Fibroblast of skin of right biceps (primary cell): Measurements from ENCODE around the gene WDR20.

Source experiments
- DNase-seq: peaks from one replicate; pipeline ENCODE4 v3.0.0-alpha.2; 2013

WDR20 gene

GRCh38 chr14:102222009-102222575 is 82.4 kb downstream of the WDR20 start:
- DNase-seq = no peak

DNA sequence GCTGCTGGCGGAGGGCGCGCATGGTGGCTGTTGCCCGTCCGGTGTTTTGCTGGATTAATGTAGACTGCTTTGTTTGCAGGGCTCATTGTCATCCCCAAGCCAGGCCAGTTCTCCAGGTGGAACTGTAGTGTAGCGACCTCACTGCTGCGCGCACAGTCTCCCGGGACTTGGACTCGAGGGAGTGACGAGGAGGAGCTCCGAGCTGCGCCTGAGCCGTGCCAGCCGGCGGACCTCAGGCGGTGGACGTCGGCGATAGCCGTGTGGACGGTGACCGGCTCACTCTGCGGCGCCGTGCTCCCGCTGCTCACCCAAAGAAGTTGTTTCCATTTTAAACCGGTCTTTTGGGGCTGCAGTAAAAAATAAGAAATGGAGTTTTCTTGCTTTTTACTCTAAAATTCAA is 83.1 kb downstream of the WDR20 start:
- DNase-seq = no peak

GRCh38 chr14:102223682-102224081 is 84.0 kb downstream of the WDR20 start:
- no peak for DNase-seq

- DNase-seq = no peak
Measured at GRCh38 chr14:102225386-102225785, 85.7 kb downstream of the WDR20 start.

GRCh38 chr14:102225936-102226335 is 86.2 kb downstream of the WDR20 start:
- no peak for DNase-seq

DNA sequence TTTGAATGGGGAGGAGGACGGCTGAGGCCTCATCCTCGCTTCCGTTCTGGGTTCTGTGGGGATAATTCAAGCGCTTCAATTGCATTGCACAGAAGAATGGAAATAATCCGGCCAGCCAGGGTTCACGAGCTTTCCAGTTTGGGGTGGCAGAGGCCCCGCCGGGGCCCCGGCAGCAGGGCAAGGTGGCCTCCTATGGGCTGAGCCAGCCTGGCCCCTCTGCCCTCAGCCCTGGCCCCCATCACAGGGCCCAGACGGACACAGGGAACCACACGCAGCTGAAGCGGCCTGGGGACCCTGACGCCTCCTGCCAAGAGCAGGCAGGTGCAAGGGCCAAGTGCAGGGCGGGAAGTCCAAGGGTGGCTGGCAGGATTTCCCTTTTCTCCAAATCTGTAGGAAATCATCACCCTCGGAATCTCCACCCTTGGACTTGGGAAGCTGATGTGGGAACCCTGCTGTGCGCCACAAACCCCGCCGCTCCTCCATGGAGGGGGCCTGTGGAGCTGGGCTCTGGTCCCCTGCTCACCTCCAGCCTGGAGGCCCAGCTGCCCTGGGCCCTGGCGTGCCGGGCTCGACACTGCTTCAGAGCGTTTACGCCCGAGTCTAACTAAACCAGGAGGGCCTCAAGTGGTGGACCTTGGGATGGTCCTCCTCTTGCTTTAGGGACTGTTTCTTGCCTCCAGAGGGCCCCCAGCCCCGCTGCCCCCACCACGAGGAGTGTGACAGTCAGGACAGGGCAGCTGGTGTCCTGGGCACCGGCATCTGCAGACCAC is 86.8 kb downstream of the WDR20 start:
- DNase-seq = no peak

- DNase-seq = no peak
Measured at GRCh38 chr14:102227184-102227964, 87.7 kb downstream of the WDR20 start.

- DNase-seq = no peak
Measured at GRCh38 chr14:102229071-102229738, 89.5 kb downstream of the WDR20 start.

GRCh38 chr14:102229739-102230092 is 90.0 kb downstream of the WDR20 start:
- no peak for DNase-seq

DNA sequence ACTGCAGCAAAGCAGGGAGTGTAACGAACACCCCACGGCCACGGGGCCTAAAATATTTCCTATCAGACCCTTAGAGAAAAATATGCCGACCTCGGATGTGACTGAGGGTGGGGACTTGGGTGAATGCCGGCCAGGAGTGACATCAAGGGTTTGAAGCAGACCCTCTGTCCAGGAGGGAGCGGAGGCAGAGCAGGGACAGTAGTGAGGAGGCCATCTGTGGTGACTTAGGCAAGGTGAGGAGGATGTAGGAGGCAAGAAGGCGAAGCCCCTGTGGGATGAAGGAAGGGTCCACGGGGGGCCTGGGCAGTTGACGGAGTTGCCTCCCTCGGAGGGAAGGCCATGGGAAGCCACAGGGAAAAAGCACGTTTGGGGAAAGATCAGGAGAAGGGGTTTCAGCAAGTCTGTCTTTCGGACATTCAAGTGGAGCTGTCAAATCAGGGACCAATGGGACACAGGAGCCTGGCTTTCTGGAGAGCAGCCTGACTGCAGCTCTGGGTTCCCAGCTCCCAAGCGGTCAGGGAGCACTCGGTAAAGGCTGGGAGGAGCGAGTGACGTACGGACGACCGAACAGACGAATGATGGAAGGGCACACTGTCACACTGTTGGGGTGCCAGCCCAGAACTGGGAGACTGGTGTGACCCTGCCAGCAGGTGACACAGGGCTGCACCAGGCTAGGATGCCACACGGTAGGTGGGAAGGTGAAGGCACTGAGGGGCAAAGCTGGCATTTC is 90.9 kb downstream of the WDR20 start:
- DNase-seq = no peak

- DNase-seq = no peak
Measured at GRCh38 chr14:102231476-102232347, 92.0 kb downstream of the WDR20 start.

DNA sequence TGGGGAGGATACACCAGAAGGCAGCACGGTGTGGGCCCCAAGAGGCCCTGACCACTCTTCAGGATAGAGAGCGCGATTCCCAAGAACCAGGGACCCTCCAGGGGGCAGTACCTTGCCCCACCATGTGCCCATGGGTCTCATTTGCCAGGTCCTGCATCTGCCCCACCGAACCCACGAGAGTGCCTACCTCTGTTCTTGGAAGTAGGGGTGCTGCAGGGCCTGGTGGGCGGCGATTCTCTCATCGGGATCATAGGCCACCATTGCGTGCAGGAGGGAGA is 92.6 kb downstream of the WDR20 start:
- no peak for DNase-seq

DNA sequence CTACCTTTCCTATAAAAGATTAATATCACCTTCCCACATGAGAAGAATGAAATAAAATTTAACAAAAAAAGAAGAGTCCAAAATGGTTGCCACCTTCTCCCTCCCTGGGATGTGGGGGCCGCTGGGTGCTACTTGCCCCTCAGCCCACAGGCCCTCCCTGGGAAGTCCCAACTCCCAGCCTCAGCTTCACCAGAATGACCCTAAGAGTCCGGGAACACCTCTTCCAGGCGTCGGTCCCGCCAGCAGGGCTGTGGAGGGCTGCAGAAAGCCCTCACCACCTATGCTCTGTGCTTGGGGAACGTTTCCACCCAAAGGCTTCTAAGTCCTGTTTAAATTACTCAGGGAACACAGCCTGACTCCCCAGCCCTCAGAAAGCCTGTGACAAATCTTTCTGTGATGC is 93.4 kb downstream of the WDR20 start:
- no peak for DNase-seq

- DNase-seq = no peak
Measured at GRCh38 chr14:102234331-102235264, 94.9 kb downstream of the WDR20 start.

GRCh38 chr14:102235275-102235897 is 95.7 kb downstream of the WDR20 start:
- DNase-seq = peak; percentile 75

- no peak for DNase-seq
Measured at GRCh38 chr14:102236026-102236425, 96.3 kb downstream of the WDR20 start.

GRCh38 chr14:102238131-102238530 is 98.4 kb downstream of the WDR20 start:
- DNase-seq = no peak

GRCh38 chr14:102238766-102239165 is 99.1 kb downstream of the WDR20 start:
- DNase-seq = no peak

- no peak for DNase-seq
Measured at GRCh38 chr14:102239231-102239630, 99.5 kb downstream of the WDR20 start.

DNA sequence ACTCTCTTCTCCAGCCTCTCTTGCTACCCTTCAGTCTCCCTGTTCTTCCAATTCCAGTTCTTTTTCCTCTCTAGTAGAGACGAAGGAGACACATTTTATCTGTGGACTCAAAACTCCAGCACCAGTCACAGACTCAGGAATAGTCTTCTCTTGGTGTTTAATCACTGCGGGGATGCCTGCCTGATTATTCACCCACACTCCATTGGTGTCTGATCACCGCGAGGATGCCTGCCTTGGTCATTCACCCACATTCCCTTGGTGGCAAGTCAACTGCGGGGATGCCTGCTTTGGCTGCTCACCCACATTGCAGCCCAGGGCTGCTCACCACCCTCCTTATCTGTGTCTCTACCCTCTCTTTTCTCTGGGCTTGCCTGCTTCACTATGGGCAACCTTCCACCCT is 100.8 kb downstream of the WDR20 start:
- DNase-seq = peak; percentile 27
